Measurements from ENCODE around the gene PIGB. TPM values are rescaled to one million over a fixed set of nuclear protein-coding genes. Genes with fewer than 3 reads are reported as not detected.
A peak's percentile ranks its signal among the peaks of the same experiment; 100 is the strongest.
"Not testable (repeated sequence)": the region's sequence is repeated elsewhere in the genome, so short reads cannot be mapped to it uniquely, and the experiment has no call there.

PIGB gene
- total RNA-seq, 4 donors from 2014 or later = 5.1 to 14.8 (median 9.5) TPM

- 0 to 1% methylated on average over 54 to 68 of the region's 69 CpGs for WGBS, 2 donors
- intact Hi-C loops (cut with DNase I; ENCODE audit: low total_unique reads) = loop anchor here (5.0 kb wide), 1 partner anchor 73 kb away; no protein-coding TSS in a partner anchor
- peak within 1 kb of the TSS; percentile 82 for H3K4me3 ChIP-seq (ENCODE audit: low read depth, poor library complexity, severe bottlenecking)
- no peak for TF ChIP-seq CTCF (IDR thresholded peaks at IDR 0.05)
- TF ChIP-seq POLR2A (IDR thresholded peaks at IDR 0.05) = no peak
- DNase-seq (ENCODE audit: low spot score in 2 of 2) = peak; percentile 39 to 92
Observed at GRCh38 chr15:55289746-55290527, 29.1 kb upstream of the PIGB start, which contains the start of gene RAB27A. TSS of gene RAB27A (minus strand) at chr15:55289813. CDS start at chr15:55234934, 54,879 bp downstream.

- intact Hi-C loops (cut with DNase I; ENCODE audit: low total_unique reads) = loop anchor here (5.0 kb wide), 1 partner anchor 73 kb away; no protein-coding TSS in a partner anchor
- peak; percentile 79 to 97 for DNase-seq (ENCODE audit: low spot score in 2 of 2)
- TF ChIP-seq POLR2A (IDR thresholded peaks at IDR 0.05) (no peak), CTCF (IDR thresholded peaks at IDR 0.05) (peak in 1 of 3 donors; percentile 69)
- WGBS, 2 donors = 17 to 21% methylated on average over 17 of the region's 17 CpGs
- H3K4me3 ChIP-seq (ENCODE audit: low read depth, poor library complexity, severe bottlenecking) = peak overlapping the region; percentile 82
Observed at GRCh38 chr15:55290528-55291057, 28.4 kb upstream of the PIGB start.

GRCh38 chr15:55297315-55297714 lies 21.7 kb upstream of the PIGB start:
- no peak for DNase-seq (ENCODE audit: low spot score in 2 of 2)
- TF ChIP-seq POLR2A (IDR thresholded peaks at IDR 0.05) (no peak), CTCF (IDR thresholded peaks at IDR 0.05) (no peak)
- intact Hi-C loops (cut with DNase I; ENCODE audit: low total_unique reads) = no loop called here

GRCh38 chr15:55302801-55303200 lies 16.2 kb upstream of the PIGB start:
- DNase-seq (ENCODE audit: low spot score in 2 of 2); H3K4me3 ChIP-seq (ENCODE audit: low read depth, poor library complexity, severe bottlenecking); intact Hi-C loops (cut with DNase I; ENCODE audit: low total_unique reads): not testable (repeated sequence)
- 98% methylated on average over 8 of the region's 32 CpGs; no CpG with 5 or more reads in 1 of the 2 donors for WGBS, 2 donors

More at GRCh38 chr15:55297315-55297714, 21.7 kb upstream of the PIGB start:
- H3K4me3 ChIP-seq (ENCODE audit: low read depth, poor library complexity, severe bottlenecking) = no peak overlapping the region

GRCh38 chr15:55319537-55320237 lies 665 bp downstream of the PIGB start:
- intact Hi-C loops (cut with DNase I; ENCODE audit: low total_unique reads) = no loop called here
- no peak for DNase-seq (ENCODE audit: low spot score in 2 of 2)
- H3K4me3 ChIP-seq (ENCODE audit: low read depth, poor library complexity, severe bottlenecking) = peak overlapping the region; percentile 71
- WGBS, 2 donors = 42 to 47% methylated on average over 4 of the region's 4 CpGs
- no peak for TF ChIP-seq CTCF (IDR thresholded peaks at IDR 0.05)
- no peak for TF ChIP-seq POLR2A (IDR thresholded peaks at IDR 0.05)

- no peak overlapping the region for H3K4me3 ChIP-seq (ENCODE audit: low read depth, poor library complexity, severe bottlenecking)
- no peak for TF ChIP-seq CTCF (IDR thresholded peaks at IDR 0.05)
- no peak for TF ChIP-seq POLR2A (IDR thresholded peaks at IDR 0.05)
- 27 to 33% methylated on average over 2 of the region's 2 CpGs for WGBS, 2 donors
- intact Hi-C loops (cut with DNase I; ENCODE audit: low total_unique reads) = no loop called here
- no peak for DNase-seq (ENCODE audit: low spot score in 2 of 2)
Observed at GRCh38 chr15:55320238-55320550, 1.2 kb downstream of the PIGB start.

Data from lower leg skin (tissue), 4 donors.